Medulla oblongata (tissue), 1 donor: Measurements from ENCODE around the gene LCNL1.

ENCODE experiments used
- DNase-seq: peaks from one replicate; pipeline ENCODE4 v3.0.0-alpha.2; 2015; ENCODE audit errors: extremely low spot score

The LCNL1 gene

DNA sequence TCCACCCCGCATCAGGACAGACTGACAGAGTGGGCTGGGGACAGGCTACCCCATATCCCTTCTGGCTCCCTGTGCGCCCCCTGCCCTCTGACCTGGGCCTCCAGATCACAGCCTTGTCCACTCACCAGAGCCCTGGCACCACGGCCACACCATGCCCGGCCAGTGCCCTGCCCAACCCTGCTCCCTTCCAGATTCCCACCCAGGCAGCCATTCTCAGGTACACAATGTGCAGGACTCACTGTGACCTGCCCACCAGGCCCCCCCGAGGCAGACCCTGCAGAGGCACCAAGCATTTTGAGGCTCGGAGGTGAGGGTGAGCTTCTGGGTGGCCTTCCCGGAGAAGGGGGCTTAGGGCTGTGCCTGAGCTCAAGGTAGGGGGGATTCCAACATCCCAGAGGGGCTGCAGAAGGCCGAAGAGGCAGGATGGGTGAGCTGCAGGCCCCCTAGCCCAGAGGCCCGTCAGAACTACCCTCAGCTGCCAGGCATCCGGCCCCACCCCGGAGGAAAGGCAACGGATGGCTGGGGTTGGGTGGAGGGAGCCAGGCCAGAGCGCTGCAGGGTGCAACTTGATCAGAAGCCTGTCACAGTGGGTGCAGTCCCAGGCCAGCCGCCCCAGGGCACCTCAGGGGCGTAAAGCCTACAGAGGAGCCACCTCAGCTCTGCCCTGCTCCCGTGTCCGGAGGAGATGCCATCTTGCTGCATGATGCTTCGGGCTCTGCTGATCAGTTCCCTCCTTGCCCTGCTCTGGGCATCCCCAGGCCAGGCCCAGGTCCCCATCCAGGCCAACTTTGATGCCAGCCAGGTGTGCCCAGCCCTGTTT lies at the start of gene LCNL1:
TSS of gene LCNL1 (plus strand) at position 762 of the 820 bp plus-strand sequence. CDS start 594 bp downstream, outside the sequence.
- DNase-seq, result peak; percentile 69

DNA sequence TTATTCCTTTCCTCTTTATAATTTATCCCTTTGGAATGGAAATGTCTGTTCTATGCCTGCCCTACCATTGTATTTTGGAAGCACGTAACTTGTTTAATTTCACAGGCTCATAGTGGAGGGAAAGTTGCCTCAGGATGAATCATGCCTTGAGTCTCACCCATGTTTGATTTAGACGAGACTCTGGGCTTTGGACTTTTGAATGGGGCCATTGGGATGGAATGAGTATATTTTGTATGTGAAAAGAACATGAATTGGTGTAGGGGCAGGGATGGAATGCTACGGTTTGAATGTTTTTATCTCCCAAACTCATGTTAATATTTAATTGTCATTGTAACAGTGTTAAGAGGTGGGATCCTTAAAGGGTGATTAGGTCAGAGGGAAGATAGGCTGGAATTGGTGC lies 48.5 kb upstream of the LCNL1 start:
- DNase-seq, result no peak

DNA sequence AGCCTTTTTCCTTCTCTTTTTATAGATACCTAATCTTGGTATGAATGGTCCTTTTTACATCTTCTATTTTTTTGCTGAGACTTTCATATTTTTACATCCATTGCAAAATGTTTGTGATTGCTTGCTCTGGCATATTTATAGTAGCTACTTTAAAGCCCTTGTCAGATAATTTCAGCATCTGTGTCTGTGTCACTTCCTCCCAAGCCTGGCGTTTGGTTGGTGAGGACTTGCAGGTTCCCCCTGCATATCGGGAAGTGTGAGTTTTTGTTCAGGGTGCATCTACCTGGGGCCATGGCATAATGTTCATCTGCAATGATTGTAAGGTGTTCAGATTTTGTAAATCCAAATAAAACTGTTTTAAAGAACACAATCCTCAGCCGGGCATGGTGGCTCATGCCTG lies 47.1 kb upstream of the LCNL1 start:
- no peak for DNase-seq

DNA sequence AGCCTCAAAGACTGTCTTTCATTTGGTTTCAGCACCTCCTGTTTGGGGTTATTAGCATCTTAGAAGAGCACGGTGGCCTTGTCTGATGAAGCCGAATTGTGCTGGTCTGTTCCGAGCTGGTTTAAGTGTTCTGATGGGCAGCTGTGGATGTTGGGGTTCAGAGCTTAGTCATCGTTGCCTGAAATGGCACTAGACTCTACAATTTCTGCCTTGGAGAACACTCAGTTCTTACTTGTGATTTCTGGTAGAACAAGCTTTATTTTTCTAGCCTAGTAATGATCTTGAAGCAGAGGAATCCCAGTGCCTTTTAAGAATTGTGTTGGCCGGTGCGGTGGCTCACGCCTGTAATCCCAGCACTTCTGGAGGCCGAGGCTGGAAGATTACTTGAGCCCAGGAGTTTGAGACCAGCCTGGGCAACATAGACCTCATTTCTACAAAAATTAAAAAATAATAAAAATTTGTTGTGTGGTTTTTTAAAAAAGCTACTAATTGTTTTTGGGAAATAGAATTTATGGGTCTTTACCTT lies 46.1 kb upstream of the LCNL1 start:
- DNase-seq, result peak; percentile 28

DNA sequence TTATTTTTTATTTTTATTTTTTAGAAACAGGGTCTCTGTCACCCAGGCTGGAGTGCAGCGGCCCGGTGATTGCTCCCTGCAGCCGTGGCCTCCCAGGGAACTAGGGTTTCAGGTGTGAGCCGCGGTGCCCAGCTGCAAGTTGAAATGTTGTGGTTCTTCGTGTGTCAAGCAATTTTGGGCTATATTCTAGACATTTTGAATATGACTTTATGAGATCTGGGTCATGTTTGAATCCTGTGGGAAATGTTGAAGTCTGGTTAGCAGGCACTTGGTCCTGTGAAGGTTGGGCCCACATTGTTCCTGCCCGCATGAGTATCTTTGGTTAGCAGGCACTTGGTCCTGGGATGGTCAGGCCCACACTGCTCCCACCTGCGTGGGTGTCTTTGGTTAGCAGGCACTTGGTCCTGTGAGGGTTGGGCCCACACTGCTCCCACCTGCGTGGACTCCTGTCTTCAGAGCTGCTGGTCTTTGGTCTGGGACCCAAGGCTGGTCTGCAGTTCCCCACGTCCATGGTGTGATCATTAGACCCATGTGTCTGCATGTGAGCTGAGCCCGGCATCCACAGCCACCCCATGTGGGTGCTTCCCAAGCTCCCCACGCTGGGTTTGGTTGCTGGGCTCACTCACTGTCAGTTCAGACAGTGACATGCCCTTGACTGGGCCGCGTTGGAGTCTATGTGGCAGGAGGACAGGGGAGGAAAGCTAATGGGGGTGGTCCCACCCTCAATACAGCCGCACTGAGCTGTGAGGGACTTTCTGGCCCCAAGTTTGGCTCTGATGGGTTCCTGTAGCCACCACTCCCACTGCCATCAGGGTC lies 45.4 kb upstream of the LCNL1 start:
- no peak for DNase-seq

DNA sequence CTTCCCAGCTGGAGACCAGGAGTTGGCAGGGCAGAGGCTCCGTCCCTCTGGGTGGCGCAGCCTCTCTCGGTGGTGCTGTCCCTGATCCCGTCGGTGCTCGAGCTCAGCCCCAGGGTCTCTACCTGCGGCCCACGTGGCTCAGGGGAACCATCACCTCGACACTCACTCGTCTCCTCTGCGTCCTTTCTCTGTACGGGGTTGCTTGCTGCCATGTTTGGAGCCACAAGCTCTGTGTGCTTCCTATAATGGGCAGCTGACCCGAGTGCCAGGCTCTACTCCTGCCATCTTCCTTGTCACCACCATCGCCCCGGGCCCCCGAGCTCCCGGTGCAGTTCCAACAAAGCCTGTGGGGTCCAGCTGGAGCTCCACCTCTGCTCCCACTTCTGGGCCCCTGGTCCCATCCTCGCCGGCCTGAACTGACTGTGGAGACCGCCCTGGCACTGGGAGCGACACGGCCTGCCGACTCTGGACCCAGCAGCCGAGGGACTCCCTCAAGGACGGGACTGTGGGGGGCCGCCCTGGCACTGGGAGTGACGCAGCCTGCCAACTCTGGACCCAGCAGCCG lies 43.3 kb upstream of the LCNL1 start:
- DNase-seq, result no peak

DNA sequence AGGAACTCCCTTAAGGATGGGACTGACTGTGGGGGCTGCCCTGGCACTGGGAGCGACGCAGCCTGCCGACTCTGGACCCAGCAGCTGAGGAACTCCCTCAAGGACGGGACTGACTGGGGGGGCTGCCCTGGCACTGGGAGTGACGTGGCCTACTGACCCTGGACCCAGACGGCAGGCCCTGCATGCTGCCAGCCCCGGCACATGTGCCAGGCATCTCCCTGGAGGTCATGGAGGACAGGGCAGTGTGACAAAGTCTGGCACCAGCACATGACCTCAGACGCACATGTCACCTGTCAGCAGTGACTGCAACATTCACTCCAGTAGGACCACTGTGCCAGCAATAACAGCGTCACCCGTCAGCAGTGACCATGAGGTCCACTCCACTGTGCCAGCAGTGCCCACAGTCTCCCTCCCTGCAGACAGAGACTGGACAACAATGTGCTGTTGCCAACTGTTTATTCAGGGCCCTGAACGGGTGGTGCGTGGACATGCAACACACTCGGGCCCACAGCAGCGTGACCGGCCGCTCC lies 42.7 kb upstream of the LCNL1 start:
- DNase-seq, result peak; percentile 84

DNA sequence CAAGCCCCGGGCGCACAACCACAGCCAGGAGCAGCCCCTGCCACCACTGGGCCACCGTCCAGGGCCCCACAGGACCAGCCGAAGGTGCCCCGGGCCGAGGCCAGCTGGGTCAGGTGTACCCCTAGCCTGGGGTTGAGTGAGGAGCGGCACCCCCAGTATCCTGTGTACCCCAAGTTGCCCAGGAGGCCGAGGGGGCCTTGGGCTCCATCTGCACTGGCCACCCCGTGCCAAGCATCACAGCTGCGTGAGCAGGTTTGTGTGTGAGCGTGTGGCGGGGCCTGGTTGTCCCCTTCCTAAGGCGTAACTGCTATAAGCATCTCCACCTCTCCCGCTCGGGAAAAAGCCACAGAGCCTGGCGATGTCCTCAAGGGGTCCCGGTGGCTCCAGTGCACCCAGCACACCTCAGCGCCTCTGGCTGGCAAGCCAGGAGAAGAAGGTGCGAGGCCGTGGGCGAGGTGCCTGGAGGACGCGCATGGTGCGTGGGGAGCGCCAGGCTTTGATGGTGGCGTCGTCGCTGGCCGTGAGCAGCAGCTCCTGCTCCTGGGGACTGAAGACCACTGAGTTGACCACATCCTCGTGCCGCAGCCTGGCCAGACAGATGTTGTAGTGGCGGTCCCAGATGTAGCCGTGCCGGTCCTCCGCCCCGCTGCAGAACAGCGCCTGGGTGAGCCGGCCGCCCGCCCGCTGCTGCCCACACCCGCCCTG lies 42.1 kb upstream of the LCNL1 start:
- no peak for DNase-seq

DNA sequence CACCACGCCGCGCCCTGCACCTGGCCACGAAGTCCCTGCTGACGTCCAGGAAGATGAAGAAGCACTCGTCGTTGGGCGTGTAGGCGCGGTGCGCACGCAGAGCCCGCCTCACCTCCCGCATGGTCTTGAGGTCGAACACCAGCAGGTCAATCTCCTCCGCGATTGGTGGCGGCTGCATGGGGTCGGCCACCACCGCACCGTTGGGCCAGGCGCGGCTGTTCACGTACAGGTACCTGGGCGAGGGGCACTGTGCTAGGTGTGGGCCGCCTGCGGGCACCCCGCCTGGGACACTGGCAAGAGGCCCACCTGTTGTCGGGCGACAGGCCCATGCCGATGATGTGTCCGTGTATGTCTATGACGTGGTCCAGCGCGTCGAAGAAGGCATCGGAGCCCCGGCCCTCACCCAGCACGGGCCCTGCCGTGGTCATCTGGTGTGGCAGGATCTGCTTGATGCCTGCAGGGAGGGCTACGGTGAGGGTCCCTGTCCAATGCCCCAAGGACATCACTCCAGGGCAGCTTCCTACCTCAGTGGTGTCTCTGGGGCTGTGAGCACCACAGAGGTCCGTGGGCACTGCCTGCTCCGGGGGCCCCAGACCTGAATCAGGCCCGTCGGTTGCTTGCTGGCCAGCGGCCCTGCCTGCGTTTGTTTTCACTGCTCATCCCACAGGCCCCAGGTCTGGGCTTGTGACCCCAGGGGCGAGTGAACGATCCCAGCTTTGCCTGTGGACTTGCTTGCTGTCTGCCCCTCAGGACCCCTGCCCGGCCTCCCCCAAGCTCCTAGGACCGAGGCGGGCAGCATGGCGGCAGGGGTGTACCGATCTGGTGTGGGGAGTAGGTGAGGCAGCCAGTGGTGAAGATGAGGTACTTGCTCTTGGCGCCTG lies 41.3 kb upstream of the LCNL1 start:
- no peak for DNase-seq

DNA sequence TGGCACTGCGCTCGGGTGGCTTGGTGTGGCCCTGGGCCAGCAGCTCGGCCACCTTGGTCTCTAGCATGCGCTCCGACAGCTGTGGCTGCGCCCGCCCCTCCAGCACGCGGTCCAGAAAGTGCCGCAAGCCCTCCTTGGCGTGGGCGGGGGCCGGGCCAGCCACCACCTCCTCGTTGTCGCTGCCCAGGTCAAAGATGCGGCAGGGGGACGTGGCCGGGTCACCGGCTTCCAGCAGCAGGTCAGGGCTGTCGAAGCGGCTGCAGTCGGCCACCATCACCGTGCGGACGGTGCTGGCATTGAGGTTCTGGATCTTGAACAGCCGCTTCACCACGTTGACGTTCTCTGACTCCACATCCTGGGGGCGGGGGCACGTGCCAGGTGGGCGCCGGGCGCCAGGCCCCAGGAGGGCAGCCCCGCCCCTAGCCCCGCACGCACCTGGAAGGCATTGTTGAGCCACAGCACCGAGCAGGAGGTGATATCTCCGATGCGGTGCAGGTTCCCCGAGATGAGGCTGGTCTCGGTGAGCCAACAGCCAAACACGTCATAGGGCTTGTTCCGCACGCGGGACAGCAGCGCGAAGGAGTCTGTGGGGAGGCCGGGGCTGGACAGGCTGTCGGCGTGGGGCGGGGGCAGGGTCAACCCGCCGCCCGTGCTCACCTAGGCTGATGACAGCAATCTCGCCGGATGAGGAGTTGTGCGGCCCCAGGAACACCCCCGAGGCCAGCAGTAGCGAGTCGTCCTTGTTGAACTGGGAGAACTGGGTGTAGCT lies 40.5 kb upstream of the LCNL1 start:
- no peak for DNase-seq

DNA sequence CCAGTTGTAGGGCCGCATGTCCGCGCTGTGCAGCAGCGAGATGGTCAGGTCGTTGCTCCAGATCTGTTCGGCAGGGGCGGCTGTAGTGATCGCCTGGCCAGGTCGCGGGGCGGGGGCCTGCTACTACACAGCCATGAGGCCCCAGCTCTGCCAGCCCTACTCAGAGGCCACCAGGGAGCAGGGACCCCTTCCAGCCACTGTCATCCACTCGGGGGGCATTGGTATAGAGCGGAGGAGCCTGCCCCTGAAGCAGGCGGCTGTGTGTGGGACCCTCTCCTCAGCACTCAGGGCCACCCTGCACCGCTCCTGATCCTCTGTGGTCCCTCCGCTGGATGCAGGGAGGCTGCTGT lies 39.9 kb upstream of the LCNL1 start:
- DNase-seq, result no peak

DNA sequence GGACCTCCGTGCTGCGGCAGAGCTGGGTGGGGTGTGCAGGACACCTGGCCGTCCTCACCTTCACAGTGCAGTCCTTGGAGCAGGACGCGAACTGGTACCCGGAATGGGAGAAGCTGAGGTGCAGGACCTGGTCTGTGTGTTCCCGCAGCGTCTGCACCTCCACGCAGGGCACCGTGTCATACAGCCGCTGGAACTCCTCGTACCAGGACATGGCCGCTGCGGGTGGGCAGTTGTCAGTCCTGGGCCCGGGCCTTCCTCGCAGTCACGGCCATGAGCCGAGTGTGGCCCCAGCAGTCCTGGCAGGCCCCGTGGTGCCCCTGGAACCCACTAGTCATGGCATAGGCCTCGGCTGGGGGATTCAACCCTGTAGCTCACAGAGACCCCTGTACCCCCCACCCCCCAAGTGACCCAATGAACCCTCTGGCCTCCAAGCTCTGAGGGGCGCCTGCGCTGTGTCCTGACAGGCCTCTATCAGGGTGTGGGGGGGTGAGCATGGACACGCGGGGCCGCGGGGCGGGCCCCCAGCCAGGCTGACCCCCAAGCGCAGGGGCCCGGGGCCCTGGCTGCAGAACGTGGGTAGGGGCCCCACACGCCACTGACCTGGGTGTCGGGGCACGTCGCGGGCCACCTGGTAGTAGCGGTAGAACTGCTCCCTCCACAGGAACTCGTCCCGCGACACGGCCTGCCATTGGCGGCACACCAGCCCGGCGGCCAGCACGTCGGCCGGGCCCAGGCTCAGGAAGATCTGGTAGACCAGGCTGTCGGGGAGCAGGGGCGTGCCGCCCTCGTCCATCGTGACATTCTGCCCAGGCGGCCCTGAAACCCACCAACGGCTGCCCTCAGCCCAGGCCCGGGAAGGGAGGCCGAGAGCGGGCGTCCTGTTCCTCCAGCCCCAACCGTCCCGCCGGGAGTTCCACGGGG lies 39.2 kb upstream of the LCNL1 start:
- DNase-seq, result no peak

DNA sequence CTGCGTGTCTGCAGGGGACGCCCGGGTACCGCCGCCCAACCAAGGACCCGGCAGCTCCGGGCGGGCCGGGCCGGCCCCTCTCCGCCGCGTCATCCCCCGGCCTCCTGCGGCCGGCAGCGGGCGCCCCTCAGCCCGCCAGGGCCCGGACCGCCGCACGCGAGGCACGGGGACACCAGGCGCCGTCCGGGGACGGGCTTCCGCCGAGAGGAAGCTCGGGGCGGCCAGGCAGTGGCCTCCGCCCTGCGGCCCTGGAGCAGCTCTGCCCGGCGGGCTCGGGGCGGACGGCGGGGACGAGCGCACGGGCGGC lies 38.6 kb upstream of the LCNL1 start:
- no peak for DNase-seq

DNA sequence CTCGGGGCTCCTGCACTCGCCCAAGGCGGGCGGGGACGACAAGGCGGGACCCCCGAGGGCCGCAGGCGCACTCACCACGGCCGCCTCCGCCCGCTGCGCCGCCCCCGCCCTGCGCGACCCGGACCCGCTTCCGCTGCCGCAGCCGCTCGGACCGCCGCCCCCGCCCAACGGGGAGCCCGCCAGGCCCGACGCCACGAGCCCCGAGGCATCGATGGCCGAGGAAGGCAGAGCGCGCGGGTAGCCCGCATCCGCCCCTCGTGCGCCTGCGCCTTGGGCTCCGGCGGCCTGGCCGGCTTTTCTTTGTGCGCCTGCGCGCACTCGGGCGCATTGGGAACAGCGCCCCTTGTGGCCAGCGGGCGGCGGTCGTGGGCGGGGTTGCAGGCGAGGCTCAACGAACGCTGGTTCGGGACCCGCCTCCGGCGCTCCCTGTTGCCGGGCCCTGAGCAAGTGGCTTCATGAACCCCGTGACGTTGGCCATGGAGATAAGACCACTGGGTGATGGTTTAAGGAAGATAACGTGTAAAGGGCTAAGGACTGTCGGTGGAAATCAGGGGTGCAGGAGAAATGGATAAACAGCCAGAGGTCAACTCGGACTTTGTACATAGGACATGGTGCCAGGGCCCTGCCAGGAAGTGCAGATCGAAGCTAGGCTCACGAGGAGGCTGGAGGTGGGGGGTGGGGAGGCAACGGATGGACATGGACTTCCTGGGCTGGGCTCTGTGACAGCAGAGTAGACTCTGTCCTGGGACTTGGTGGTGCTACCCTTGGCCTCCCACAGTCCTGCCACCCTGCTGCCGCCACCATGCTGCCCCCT lies 38.1 kb upstream of the LCNL1 start, which contains the start of the genes C8G and FBXW5:
TSS of gene C8G (plus strand) at position 725 of the 814 bp plus-strand sequence. CDS start at position 803, 78 bp downstream.
TSS of gene FBXW5 (minus strand) at position 220 of the 814 bp plus-strand sequence. CDS start 655 bp downstream, outside the sequence.
- peak; percentile 96 for DNase-seq

DNA sequence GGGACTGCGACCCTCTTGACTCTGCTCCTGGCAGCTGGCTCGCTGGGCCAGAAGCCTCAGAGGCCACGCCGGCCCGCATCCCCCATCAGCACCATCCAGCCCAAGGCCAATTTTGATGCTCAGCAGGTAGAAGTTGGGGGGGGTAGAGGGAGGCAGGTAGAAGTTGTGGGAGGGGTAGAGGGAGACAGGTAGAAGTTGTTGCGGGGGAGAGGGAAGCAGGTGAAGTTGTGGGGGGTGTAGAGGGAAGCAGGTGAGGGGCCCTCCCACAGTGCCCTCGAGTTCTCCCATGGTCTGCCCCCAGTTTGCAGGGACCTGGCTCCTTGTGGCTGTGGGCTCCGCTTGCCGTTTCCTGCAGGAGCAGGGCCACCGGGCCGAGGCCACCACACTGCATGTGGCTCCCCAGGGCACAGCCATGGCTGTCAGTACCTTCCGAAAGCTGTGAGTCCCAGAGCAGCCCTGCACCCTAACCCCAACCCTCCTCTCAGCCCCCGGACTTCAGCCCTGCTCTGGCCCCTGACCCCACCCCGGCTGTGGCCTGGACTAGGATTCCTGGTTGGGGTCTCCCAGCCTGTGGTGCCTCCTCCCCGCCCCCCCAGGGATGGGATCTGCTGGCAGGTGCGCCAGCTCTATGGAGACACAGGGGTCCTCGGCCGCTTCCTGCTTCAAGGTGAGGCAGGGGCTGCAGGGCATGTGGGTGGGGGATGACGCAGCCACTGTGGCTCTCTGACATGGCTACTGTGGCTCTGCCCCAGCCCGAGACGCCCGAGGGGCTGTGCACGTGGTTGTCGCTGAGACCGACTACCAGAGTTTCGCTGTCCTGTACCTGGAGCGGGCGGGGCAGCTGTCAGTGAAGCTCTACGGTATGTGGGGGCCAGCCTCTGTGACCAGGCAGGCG lies 37.2 kb upstream of the LCNL1 start:
- no peak for DNase-seq

DNA sequence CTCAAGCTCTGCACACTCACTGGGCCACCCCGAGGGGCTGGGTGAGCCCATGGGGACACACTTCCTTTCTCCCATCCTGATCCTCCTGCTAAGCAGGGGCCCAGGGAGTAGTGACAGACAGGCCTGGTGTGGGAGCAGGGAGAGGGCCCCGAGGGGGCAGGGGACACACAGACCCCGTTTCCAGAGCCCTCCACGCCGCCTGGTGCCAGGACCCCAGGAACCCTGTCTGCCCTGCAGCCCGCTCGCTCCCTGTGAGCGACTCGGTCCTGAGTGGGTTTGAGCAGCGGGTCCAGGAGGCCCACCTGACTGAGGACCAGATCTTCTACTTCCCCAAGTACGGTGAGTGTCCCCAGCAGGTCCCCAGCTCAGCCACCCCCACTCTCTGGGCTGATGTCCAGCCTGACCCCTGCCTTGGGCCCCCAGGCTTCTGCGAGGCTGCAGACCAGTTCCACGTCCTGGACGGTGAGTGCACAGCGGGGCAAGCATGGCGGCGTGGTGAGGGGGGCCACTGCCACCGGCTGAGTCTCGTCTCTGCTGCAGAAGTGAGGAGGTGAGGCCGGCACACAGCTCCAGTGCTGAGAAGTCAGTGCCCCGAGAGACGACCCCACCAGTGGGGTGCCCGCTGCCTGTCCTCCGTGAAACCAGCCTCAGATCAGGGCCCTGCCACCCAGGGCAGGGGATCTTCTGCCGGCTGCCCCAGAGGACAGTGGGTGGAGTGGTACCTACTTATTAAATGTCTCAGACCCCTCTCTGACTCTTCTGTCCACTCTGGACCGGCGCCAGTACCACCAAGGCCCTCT lies 36.4 kb upstream of the LCNL1 start:
- DNase-seq, result no peak
